ENCODE results near the gene LMNTD1.
"Not testable (repeated sequence)": the region's sequence is repeated elsewhere in the genome, so short reads cannot be mapped to it uniquely, and the experiment has no call there.

Gene LMNTD1

GRCh38 chr12:25553098-25553497, at the start of gene LMNTD1:
LMNTD1 (minus strand) TSS chr12:25553283; CDS start chr12:25552959, 324 bp downstream.
- no peak for DNase-seq

GRCh38 chr12:25598956-25599355, 45.9 kb upstream of the LMNTD1 start:
- no peak for DNase-seq

GRCh38 chr12:25595496-25595895, 42.4 kb upstream of the LMNTD1 start:
- DNase-seq, result not testable (repeated sequence)

GRCh38 chr12:25594376-25594775, 41.3 kb upstream of the LMNTD1 start:
- DNase-seq, result no peak

GRCh38 chr12:25592725-25593495, 39.8 kb upstream of the LMNTD1 start:
- no peak for DNase-seq

GRCh38 chr12:25591144-25591543, 38.1 kb upstream of the LMNTD1 start:
- DNase-seq, result no peak

- DNase-seq, result peak in 1 of 2 donors; percentile 39
Measured at GRCh38 chr12:25590011-25590721, 37.1 kb upstream of the LMNTD1 start.

GRCh38 chr12:25587346-25587745, 34.3 kb upstream of the LMNTD1 start:
- no peak for DNase-seq

- DNase-seq, result no peak
Measured at GRCh38 chr12:25585662-25586061, 32.6 kb upstream of the LMNTD1 start.

- no peak for DNase-seq
Measured at GRCh38 chr12:25585021-25585523, 32.0 kb upstream of the LMNTD1 start.

- DNase-seq, result no peak
Measured at GRCh38 chr12:25584596-25584995, 31.5 kb upstream of the LMNTD1 start.

- no peak for DNase-seq
Measured at GRCh38 chr12:25583545-25583944, 30.5 kb upstream of the LMNTD1 start.

GRCh38 chr12:25581067-25581466, 28.0 kb upstream of the LMNTD1 start:
- no peak for DNase-seq

GRCh38 chr12:25578411-25579143, 25.5 kb upstream of the LMNTD1 start:
- DNase-seq, result no peak

- DNase-seq, result no peak
Measured at GRCh38 chr12:25574761-25575160, 21.7 kb upstream of the LMNTD1 start.

- no peak for DNase-seq
Measured at GRCh38 chr12:25573346-25573745, 20.3 kb upstream of the LMNTD1 start.

- DNase-seq, result no peak
Measured at GRCh38 chr12:25570418-25570817, 17.3 kb upstream of the LMNTD1 start.

- no peak for DNase-seq
Measured at GRCh38 chr12:25566202-25566949, 13.3 kb upstream of the LMNTD1 start.

- no peak for DNase-seq
Measured at GRCh38 chr12:25558586-25558985, 5.5 kb upstream of the LMNTD1 start.

GRCh38 chr12:25557830-25558436, 4.8 kb upstream of the LMNTD1 start:
- no peak for DNase-seq

GRCh38 chr12:25556153-25556552, 3.1 kb upstream of the LMNTD1 start:
- no peak for DNase-seq

GRCh38 chr12:25552681-25553080, 402 bp downstream of the LMNTD1 start:
- DNase-seq, result no peak

Data from bone marrow (tissue), 2 donors.